Gastroesophageal sphincter (tissue), 4 donors: Measurements from ENCODE around the gene L3MBTL4. TPM values are rescaled to one million over a fixed set of nuclear protein-coding genes. Genes with fewer than 3 reads are reported as not detected.
"Not testable (repeated sequence)": the region's sequence is repeated elsewhere in the genome, so short reads cannot be mapped to it uniquely, and the experiment has no call there.

Source experiments
- ATAC-seq: fragments of 150-250 bp; one replicate; pipeline ENCODE4 v1.9.1; 2016; ENCODE audit warnings: mild to moderate bottlenecking, moderate library complexity
- H3K27ac ChIP-seq, 4 donors: fragments of 200-600 bp; sonication (generic) in 3 of 4; 1 replicate in 3 of 4; 2 replicates in 1 of 4; pipeline ENCODE4 v1.5.1; 2016 to 2019
- H3K27me3 ChIP-seq: fragments of 200-600 bp; sonication (generic); one replicate; pipeline ENCODE4 v1.5.1; 2019
- H3K36me3 ChIP-seq, 2 donors: fragments of 200-600 bp; sonication (generic); one replicate each; pipeline ENCODE4 v1.5.1; 2019; ENCODE audit warnings: control low read depth in 1 of 2
- H3K4me1 ChIP-seq, 3 donors: fragments of 200-600 bp; sonication (generic); 1 replicate in 2 of 3; 2 replicates in 1 of 3; pipeline ENCODE4 v1.5.1; 2016 to 2019; ENCODE audit warnings: control low read depth in 2 of 3
- H3K4me3 ChIP-seq, 2 donors: fragments of 200-600 bp; sonication (generic); one replicate each; pipeline ENCODE4 v1.5.1; 2019; ENCODE audit warnings: mild to moderate bottlenecking in 1 of 2, moderate library complexity in 1 of 2
- H3K9me3 ChIP-seq, 3 donors: fragments of 200-600 bp; sonication (generic); one replicate each; pipeline ENCODE4 v1.5.1; 2017 to 2019; ENCODE audit warnings: control low read depth in 2 of 3
- EP300 ChIP-seq: sonication (generic); formaldehyde crosslinking; IDR thresholded peaks from one replicate; pipeline ENCODE4 v1.6.1; 2017; ENCODE audit warnings: antibody characterized with exemption, mild to moderate bottlenecking
- POLR2A ChIP-seq, 2 donors: fragments of 450-650 bp; IDR thresholded peaks; one replicate each; pipeline ENCODE4 v1.6.1; 2017; ENCODE audit warnings: antibody characterized with exemption in 2 of 2, mild to moderate bottlenecking in 2 of 2, moderate library complexity in 1 of 2
- POLR2AphosphoS5 ChIP-seq: sonication (generic); formaldehyde crosslinking; IDR thresholded peaks from one replicate; pipeline ENCODE4 v1.6.1; 2017; ENCODE audit warnings: antibody characterized with exemption
- WGBS, 2 donors: methylation state at CpG; one replicate each; pipeline ENCODE4 v1.1.5; 2018; ENCODE audit warnings: low coverage in 1 of 2; 5-methylcytosine and 5-hydroxymethylcytosine counted together
- total RNA-seq, 4 donors: library from RNA; depleted of rRNA; stranded (reverse); fragments of >200 nt; gene quantifications; one replicate each; pipeline ENCODE4 v1.1.0, GENCODE V29; 2016
- TF ChIP-seq, protein P1 (sequence below), 4 experiments: fragments of 200-600 bp in 2 of 4; fragments of 450-650 bp in 2 of 4; sonication (generic) in 1 of 4; IDR thresholded peaks; one replicate each; pipeline ENCODE4 v1.5.1; 2017 to 2019; ENCODE audit warnings: antibody characterized with exemption in 4 of 4, mild to moderate bottlenecking in 2 of 4, moderate library complexity in 2 of 4

The L3MBTL4 gene
- total RNA-seq, 4 donors from 2014 or later = 0.46 to 8.1 (median 4.9) TPM

DNA sequence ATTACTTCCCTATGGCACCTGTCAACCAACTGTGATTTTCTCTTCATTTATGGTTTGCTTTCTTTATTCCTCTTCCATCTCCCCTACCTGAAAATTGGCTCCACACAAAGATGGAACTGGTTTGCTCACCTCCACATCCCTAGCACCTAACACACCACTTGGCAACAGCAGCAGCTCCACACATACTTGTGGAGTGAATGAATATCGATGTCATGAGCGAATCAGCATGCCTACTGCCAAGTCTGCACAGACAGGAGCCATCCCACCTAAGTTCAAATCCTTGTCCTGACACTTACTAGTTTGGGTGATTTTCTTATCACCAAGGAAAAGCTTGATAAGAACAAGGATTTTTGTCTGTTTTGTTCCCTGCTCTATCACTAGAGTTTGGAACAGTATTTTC lies 328.0 kb downstream of the L3MBTL4 start:
- Histone ChIP-seq H3K4me3 (no peak overlapping the region), H3K36me3 (no peaks in the 10 kb centered on the region), H3K27ac (no peak overlapping the region), H3K4me1 (no peaks in the 10 kb centered on the region), H3K9me3 (no peaks in the 10 kb centered on the region), H3K27me3 (no peaks in the 10 kb centered on the region)
- TF ChIP-seq, protein P1, sequence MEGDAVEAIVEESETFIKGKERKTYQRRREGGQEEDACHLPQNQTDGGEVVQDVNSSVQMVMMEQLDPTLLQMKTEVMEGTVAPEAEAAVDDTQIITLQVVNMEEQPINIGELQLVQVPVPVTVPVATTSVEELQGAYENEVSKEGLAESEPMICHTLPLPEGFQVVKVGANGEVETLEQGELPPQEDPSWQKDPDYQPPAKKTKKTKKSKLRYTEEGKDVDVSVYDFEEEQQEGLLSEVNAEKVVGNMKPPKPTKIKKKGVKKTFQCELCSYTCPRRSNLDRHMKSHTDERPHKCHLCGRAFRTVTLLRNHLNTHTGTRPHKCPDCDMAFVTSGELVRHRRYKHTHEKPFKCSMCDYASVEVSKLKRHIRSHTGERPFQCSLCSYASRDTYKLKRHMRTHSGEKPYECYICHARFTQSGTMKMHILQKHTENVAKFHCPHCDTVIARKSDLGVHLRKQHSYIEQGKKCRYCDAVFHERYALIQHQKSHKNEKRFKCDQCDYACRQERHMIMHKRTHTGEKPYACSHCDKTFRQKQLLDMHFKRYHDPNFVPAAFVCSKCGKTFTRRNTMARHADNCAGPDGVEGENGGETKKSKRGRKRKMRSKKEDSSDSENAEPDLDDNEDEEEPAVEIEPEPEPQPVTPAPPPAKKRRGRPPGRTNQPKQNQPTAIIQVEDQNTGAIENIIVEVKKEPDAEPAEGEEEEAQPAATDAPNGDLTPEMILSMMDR (IDR thresholded peaks at IDR 0.05) = no peak
- TF ChIP-seq EP300 (no peak), POLR2AphosphoS5 (no peak), POLR2A (IDR thresholded peaks at IDR 0.05) (no peak)
- no peak for ATAC-seq
- WGBS, 2 donors = 73 to 85% methylated on average over 2 of the region's 2 CpGs

DNA sequence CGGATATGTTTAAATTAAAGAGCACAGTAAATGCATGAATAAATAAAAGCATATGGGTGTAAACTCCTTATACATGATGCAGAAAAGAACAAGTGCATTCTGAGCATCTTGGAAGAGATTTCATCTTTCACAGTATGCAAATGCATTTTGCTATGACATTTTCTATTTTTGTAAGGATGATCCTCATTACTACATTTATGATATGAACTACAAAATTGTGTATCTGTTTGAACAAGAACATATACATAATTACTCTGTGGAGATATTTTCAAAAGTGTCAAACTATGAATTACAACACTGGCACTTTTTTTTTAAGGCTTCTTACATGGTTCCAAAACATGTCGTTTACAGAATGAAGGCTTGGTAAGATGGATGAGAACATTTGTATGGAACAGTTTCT lies 335.3 kb downstream of the L3MBTL4 start:
- ATAC-seq = no peak
- H3K9me3 ChIP-seq = no peaks in the 10 kb centered on the region
- H3K4me3 ChIP-seq = no peak overlapping the region
- TF ChIP-seq, protein P1 (IDR thresholded peaks at IDR 0.05) = no peak
- no peak for TF ChIP-seq POLR2A (IDR thresholded peaks at IDR 0.05)
- TF ChIP-seq EP300 = no peak
- TF ChIP-seq POLR2AphosphoS5 = no peak
- H3K36me3 ChIP-seq = no peaks in the 10 kb centered on the region
- WGBS, 2 donors = 38 to 53% methylated on average over 2 of the region's 2 CpGs
- H3K4me1 ChIP-seq = no peaks in the 10 kb centered on the region
- H3K27ac ChIP-seq = no peak overlapping the region
- H3K27me3 ChIP-seq = no peaks in the 10 kb centered on the region

DNA sequence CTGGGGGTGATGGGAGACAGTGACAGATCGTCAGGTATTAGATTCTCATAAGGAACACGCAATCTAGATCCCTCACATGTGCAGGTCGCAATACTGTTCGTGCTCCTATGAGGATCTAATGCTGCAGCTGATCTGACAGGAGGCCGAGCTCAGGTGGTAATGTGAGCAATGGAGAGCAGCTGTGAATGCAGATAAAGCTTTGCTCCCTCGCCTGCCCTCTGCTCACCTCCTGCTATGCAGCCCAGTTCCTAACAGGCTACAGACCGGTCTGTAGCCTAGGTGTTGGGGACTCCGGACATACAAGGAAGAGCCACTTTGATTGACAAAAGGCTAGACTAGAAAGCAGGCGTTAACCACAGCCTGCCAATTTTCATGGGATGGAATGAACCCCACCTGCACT lies 335.8 kb downstream of the L3MBTL4 start:
- no peak overlapping the region for H3K27ac ChIP-seq
- H3K9me3 ChIP-seq = no peaks in the 10 kb centered on the region
- no peak for ATAC-seq
- no peaks in the 10 kb centered on the region for H3K27me3 ChIP-seq
- no peak overlapping the region for H3K4me3 ChIP-seq
- 89 to 92% methylated on average over 6 to 7 of the region's 9 CpGs for WGBS, 2 donors
- H3K36me3 ChIP-seq = no peaks in the 10 kb centered on the region
- TF ChIP-seq, protein P1 (IDR thresholded peaks at IDR 0.05) = no peak
- TF ChIP-seq EP300 (no peak), POLR2AphosphoS5 (no peak), POLR2A (IDR thresholded peaks at IDR 0.05) (no peak)
- H3K4me1 ChIP-seq = no peaks in the 10 kb centered on the region

DNA sequence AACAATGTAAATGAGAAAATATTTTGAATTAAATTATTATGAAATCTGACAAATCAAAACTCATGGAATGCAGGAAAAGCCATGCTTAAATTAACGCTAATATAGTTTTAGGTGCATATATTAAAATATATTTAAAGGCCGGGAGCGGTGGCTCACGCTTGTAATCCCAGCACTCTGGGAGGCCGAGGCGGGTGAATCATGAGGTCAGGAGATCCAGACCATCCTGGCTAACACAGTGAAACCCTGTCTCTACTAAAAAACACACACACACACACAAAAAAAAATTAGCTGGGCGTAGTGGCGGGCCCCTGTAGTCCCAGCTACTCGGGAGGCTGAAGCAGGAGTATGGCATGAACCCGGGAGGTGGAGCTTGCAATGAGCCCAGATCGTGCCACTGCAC lies 342.3 kb downstream of the L3MBTL4 start:
- not testable (repeated sequence) for H3K4me1 ChIP-seq, H3K9me3 ChIP-seq, H3K27me3 ChIP-seq, ATAC-seq, H3K4me3 ChIP-seq, H3K36me3 ChIP-seq, H3K27ac ChIP-seq
- 88 to 95% methylated on average over 4 to 5 of the region's 11 CpGs for WGBS, 2 donors

DNA sequence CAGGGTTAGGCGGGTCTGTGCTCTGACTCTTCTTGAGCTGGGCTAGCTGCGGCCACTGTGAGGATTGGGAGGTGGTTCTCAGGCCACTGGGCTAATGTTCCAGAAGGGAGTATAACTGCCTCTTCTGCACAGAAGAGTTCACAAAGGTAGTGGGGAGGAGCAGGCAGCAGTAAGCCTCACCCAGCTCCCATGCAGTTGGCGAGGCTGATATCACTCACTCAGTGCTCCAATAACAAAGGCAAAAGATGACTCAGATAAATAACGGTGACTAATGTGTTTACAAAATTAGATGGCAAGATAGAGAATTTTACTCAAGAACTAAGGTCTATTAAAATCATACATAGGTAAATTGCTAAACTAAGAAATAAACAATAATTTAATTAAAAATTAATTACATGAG lies 345.2 kb downstream of the L3MBTL4 start:
- H3K4me1 ChIP-seq = no peaks in the 10 kb centered on the region
- H3K4me3 ChIP-seq = no peak overlapping the region
- H3K9me3 ChIP-seq = no peaks in the 10 kb centered on the region
- ATAC-seq = no peak
- H3K27me3 ChIP-seq = no peaks in the 10 kb centered on the region
- no peak overlapping the region for H3K27ac ChIP-seq
- no peaks in the 10 kb centered on the region for H3K36me3 ChIP-seq
- TF ChIP-seq, protein P1 (IDR thresholded peaks at IDR 0.05) = no peak
- TF ChIP-seq POLR2AphosphoS5 = no peak
- no peak for TF ChIP-seq EP300
- no peak for TF ChIP-seq POLR2A (IDR thresholded peaks at IDR 0.05)
- WGBS, 2 donors = 83% methylated on average over 2 of the region's 4 CpGs; no CpG with 5 or more reads in 1 of the 2 donors
